NCI-H526 treated with DMSO at 0.1 percent for 48 hours (cell line): Measurements from ENCODE around the gene JAZF1.

Experiments
- DNase-seq: peaks from one replicate; lab custom pipeline; 2025; lab: John Stamatoyannopoulos, UW

JAZF1 gene

DNA sequence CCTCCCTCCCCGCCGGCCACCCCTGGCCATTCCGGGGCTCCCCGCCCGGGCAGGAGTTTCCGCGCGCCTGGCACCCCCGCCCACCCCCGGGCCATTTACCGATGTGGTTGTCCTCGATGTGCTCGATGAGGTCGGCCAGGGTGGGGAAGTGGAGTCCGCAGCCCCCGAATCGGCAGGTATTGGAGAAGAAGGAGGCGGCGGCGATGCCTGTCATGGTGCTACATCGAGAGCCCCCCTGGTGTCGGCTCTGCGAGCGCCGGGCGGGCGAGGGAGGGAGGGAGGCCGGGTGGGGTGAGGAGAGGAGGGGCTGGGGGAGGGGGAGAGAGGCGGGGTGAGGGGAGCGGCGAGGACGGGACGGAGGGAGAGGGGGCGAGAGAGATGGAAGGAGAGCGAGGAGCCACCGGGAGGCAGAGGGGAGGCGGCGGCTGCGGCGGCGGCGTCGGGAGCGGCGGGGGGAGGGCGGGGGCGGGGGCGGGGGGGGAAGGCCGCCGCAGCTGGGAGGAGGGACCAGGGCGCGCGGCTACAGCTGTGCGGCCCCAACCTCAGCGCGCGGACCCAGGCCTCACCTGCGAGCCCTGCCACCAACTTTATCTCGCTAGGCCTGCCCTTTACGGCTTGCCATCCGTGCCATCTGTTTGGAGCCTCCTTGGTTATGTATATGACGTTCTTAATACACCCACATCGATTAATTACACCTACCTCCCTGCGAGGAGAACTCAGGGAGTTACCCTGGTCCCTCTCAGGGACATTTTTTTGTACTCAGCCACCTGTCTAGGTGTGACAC lies at the start of gene JAZF1:
Gene JAZF1 (minus strand): TSS at position 432 of the 784 bp plus-strand sequence.
- DNase-seq, result peak; percentile 51

GRCh38 chr7:28230261-28230660 lies 49.7 kb upstream of the JAZF1 start:
- no peak for DNase-seq

DNA sequence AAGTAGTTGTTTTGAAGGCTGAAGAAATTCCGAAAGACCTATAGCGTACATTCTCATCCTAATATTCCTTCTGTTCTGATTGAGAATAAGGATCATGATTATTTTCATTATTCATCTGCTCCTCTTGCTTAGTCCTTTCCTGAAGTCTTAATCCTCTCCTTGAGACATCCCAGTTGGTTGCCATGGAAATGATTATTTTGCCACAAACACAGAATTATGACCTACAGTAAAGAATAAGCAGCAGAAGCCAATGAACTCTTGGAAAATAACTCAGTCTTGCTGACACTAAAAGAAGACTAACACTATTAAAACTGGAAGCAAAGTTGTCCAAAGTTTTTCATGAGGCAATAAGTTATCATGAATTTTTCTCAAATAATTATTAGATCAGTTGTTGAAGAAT lies 47.8 kb upstream of the JAZF1 start:
- no peak for DNase-seq

DNA sequence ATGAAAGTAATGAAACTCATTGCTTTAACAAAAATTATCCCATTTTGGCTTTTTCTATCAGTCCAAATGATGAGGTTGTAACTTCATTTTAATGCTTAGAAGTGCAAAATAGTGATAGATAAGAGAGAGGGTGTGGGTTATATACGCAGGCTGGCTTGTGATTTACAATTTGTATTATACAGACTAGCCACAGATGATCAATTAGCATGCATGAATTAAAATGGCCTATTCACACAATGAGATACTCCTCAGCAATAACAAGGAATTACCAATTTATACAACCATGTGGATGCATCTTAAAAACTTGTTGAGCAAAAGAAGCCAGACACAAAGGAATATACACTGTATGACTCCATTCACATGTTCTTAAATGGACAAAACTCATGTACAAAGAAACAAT lies 45.4 kb upstream of the JAZF1 start:
- no peak for DNase-seq

- no peak for DNase-seq
Observed at GRCh38 chr7:28225576-28225975, 45.0 kb upstream of the JAZF1 start.

GRCh38 chr7:28224675-28225074 lies 44.1 kb upstream of the JAZF1 start:
- no peak for DNase-seq

- DNase-seq, result no peak
Observed at GRCh38 chr7:28224172-28224571, 43.6 kb upstream of the JAZF1 start.

DNA sequence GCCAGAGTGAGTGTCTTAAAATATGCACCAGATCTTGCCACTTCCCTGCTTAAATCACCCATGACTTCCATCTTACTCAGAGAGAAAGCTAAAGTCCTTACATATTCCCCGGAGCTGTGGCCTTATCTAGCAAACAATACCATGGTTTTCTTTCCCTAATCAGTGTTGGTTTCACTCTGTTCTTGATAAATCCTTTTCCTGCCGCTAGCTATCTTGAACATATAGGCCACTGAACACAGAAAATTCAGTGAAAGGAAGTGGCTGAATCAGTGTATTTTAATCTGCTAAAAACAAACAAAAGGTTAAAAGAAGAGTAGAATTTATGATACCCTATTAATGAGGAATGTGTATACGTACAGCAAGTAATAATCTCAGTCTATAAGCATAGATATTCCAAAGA lies 42.0 kb upstream of the JAZF1 start:
- no peak for DNase-seq

DNA sequence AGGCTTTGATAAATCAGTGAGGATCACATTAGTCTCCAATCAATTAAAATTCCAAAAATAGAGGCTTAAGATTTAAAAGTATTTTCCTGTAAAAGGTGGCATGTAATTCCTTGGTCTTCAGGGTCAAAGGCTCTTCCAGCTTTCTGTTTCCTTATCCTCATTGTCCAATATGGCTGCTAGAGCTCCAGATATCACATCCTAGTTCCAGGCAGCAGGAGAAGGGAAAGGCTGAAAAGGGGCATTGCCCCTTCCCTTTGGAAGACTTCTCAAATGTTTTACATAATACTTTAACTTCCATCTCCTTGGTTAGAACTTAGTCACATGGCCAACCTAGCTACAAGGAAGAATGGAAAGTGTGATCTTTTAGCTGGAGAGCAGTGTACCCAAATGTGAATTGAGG lies 39.2 kb upstream of the JAZF1 start:
- DNase-seq, result no peak

DNA sequence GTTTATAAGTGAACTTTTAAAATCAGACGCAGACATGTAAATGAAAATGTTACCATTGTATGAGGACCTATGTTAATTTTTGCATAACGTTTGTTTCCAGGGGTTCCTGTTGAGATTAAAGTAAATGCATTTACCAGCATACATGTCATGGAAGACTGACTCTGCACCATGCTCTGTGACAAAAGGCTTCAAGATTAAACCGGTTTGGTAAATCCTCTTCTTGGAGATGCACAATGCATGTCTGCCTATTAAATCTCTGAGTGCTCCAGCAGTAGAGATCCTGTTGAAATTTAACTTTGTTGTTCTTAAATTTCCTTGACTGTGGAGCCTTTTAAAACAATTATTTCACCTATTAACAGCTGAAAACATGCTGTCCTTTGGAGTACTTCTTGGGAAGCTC lies 36.5 kb upstream of the JAZF1 start:
- peak; percentile 49 for DNase-seq

- no peak for DNase-seq
Observed at GRCh38 chr7:28211006-28211405, 30.4 kb upstream of the JAZF1 start.

DNA sequence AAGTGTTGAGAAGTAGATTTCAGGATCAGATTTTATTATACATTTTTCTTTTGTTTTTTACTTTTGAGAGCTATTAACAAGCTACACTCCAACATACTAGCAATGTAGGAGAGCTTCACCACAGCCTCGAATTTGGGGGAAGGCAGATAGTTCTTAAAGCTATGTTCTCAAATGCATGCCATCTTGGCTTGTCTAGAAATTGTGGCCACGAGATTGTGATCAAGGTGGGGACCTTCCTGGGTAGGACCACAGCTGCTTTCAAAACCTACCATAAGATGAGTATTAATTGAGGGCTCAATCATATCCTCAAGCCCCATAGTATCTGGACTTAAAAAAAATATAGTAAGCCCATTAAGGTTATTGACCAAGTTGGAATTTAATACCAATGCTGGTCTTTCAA lies 27.9 kb upstream of the JAZF1 start:
- DNase-seq, result no peak

DNA sequence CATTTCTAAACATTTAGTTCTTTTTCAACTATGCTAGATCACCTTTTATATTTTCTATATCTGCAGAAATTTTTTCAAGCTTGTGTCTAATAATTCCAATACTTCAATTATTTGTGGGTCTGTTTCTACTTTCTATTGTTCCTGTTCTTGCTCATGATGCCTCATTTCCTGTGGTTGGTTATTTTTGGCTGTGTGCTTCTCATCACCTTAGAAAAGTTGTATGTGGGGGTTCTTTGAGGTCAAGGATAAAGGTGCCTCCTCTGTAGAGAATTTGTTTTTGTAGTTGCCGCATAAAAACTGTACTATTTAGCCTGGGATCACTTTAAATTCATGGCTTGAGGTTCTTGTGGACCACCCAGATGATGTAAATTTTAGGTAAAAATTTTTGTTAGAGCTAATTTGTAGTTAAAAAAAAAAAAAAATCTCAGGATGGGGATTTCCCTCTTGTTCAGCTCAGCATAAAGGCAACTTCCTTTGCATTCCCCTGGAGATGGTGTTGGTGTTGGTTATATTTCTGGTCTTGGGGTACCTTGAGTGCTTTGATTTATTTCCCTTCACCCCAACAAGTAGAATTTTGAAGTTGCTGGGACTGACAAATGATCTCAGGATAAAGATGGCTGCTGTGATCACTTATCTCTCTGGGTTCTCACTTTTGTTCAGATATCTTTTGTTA lies 27.0 kb upstream of the JAZF1 start:
- no peak for DNase-seq

GRCh38 chr7:28205506-28205905 lies 24.9 kb upstream of the JAZF1 start:
- DNase-seq, result no peak

GRCh38 chr7:28203508-28204240 lies 23.1 kb upstream of the JAZF1 start:
- DNase-seq, result no peak

DNA sequence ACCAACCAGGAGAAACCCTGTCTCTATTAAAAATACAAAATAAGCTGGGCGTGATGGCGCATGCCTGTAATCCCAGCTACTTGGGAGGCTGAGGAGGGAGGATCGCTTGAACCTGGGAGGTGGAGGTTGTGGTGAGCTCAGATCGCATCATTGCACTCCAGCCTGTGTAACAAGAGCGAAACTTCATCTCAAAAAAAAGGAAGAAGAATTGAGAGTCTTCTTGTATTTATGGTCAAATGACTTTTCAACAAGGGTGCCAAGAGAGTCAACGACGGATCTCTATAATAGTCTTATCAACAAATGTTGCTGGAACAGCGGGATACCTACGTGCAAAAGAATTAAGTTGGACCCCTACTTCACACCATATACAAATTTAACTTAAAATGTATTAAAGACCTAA lies 21.6 kb upstream of the JAZF1 start:
- no peak for DNase-seq

DNA sequence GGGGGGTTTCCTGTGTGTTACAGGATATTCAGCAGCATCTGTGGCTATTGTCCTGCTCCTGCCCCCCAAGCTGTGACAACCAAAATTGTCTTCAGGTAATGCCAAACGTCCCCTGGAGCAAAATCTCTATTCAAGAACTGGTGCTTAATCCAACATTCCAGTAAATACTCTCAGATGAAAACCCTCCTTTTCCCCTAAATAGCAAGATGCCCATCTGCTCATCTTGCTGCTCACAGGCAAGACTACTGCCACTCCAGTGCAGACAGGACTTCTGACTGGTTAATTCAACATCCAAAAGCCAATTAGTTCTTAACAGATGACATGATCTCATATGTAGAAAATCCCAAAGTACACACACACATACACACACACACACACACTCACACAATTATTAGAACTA lies 20.5 kb upstream of the JAZF1 start:
- DNase-seq, result no peak

DNA sequence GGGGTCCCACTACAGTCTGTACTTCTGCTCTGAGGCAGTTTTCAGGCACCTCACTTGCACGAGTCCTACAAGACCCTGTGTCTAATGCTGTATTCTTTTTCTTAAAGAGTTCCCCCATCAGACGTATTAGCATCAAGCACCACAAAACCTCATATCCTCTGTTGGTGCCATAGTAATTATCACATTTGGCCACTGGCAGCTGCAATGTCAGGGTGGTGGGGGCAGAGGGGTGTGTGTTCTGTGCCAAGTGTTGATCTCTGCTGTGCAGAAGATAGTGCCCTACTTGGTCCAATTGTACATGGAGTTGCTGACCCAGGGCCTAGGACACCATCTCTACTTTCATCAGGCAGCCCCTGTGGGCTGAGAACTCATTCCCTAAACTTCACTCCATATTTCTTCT lies 20.0 kb upstream of the JAZF1 start:
- DNase-seq, result no peak

GRCh38 chr7:28199021-28199510 lies 18.5 kb upstream of the JAZF1 start:
- no peak for DNase-seq

- DNase-seq, result no peak
Observed at GRCh38 chr7:28195910-28196620, 15.5 kb upstream of the JAZF1 start.

DNA sequence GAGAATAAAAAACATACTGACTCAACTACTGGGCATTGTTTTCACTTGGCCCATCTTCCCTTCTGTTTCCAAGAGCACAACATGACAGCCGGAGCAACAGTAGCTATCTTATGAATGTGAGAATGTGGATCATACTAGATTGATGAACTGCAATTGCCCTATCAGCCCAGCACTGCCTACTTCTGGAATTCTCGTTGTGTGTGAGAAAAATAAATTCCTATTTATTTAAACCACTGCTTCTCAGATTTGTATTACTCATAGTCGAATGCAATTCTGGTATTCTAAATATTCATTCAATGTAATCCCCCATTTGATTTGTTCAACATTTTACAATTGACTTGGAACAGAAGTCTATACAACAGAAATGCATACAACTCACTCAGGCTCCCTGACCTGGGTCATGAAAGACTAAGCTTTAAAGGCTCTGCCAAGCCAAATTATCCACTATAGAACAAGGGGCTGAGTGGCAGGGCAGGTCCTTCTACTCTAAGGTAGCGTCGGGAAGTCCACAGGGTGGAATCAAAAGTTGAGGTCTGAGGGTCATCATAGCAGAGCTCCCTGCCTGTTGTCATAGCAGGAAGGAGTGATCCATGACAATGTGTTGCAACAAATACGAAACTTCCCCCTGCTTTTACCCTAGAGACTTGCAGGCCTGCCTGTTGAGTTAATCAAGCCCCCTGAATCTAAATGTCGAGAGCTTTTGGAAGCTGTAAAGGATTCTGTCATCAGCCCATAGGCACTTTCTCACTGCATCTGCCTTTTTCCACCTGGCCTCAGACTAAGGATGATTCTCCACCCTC lies 12.4 kb upstream of the JAZF1 start:
- DNase-seq, result no peak
